Liver (tissue), 9 donors: Measurements from ENCODE around the gene TPM3. TPM values are rescaled to one million over a fixed set of nuclear protein-coding genes. Genes with fewer than 3 reads are reported as not detected.

ENCODE experiments used
- DNase-seq: peaks from one replicate; pipeline ENCODE4 v3.0.0-alpha.2; 2017; ENCODE audit warnings: low spot score
- H3K27ac ChIP-seq, 2 donors: one replicate each; pipeline ENCODE4 v1.7.0; 2013; ENCODE audit warnings: inconsistent platforms in 2 of 2, low read length in 2 of 2, control low read depth in 1 of 2, low read depth in 1 of 2, mild to moderate bottlenecking in 1 of 2
- H3K27me3 ChIP-seq, 4 donors: one replicate each; pipeline versions ENCODE4 v1.6.1 to v1.7.0; 2013; ENCODE audit warnings: low read length in 3 of 4, inconsistent platforms in 1 of 4, mild to moderate bottlenecking in 1 of 4, moderate library complexity in 1 of 4; ENCODE audit not compliant: control insufficient read depth in 4 of 4, insufficient read depth in 4 of 4
- H3K36me3 ChIP-seq, 4 donors: one replicate each; pipeline versions ENCODE4 v1.6.1 to v1.7.0; 2013; ENCODE audit warnings: low read length in 3 of 4, mild to moderate bottlenecking in 3 of 4, low read depth in 1 of 4, moderate library complexity in 1 of 4; ENCODE audit not compliant: control insufficient read depth in 4 of 4, insufficient read depth in 3 of 4
- H3K4me1 ChIP-seq, 4 donors: one replicate each; pipeline versions ENCODE4 v1.6.1 to v1.7.0; 2013; ENCODE audit warnings: low read length in 3 of 4, mild to moderate bottlenecking in 3 of 4, moderate library complexity in 1 of 4; ENCODE audit not compliant: control insufficient read depth in 4 of 4, insufficient read depth in 4 of 4
- H3K4me3 ChIP-seq, 3 donors: one replicate each; pipeline versions ENCODE4 v1.6.1 to v1.7.0; 2013; ENCODE audit warnings: low read length in 3 of 3, control low read depth in 1 of 3, low read depth in 1 of 3, mild to moderate bottlenecking in 1 of 3
- H3K9ac ChIP-seq, 2 donors: one replicate each; pipeline ENCODE4 v1.7.0; 2013; ENCODE audit warnings: low read length in 2 of 2, mild to moderate bottlenecking in 2 of 2, moderate library complexity in 2 of 2, control low read depth in 1 of 2, low read depth in 1 of 2
- H3K9me3 ChIP-seq, 4 donors: one replicate each; pipeline versions ENCODE4 v1.6.1 to v1.7.0; 2013; ENCODE audit warnings: low read length in 3 of 4; ENCODE audit not compliant: control insufficient read depth in 4 of 4
- ATF3 ChIP-seq: IDR thresholded peaks from 2 replicates; pipeline ENCODE4 v1.6.1; 2016; ENCODE audit warnings: antibody characterized with exemption
- CTCF ChIP-seq: fragments of 150-350 bp; IDR thresholded peaks from 2 replicates; pipeline ENCODE4 v1.5.1; 2017; ENCODE audit warnings: improper control_type of control experiment, low read depth, low read length; ENCODE audit not compliant: missing input control
- FOXA1 ChIP-seq: IDR thresholded peaks from 2 replicates; pipeline ENCODE4 v1.6.1; 2016; ENCODE audit warnings: antibody characterized with exemption
- FOXA2 ChIP-seq: IDR thresholded peaks from 2 replicates; pipeline ENCODE4 v1.6.1; 2016; ENCODE audit warnings: antibody characterized with exemption
- GABPA ChIP-seq, 2 donors: IDR thresholded peaks in 1 of 2; conservative IDR thresholded peaks in 1 of 2; 2 replicates each; pipeline ENCODE4 v1.6.1; 2016; ENCODE audit warnings: antibody characterized with exemption in 2 of 2, mild to moderate bottlenecking in 1 of 2, moderate library complexity in 1 of 2
- HNF4A ChIP-seq, 2 donors: conservative IDR thresholded peaks; 2 replicates each; pipeline ENCODE4 v1.6.1; 2016; ENCODE audit warnings: antibody characterized with exemption in 2 of 2, mild to moderate bottlenecking in 2 of 2
- HNF4G ChIP-seq: IDR thresholded peaks from 2 replicates; pipeline ENCODE4 v1.6.1; 2016; ENCODE audit warnings: antibody characterized with exemption
- JUND ChIP-seq, 2 donors: IDR thresholded peaks; 2 replicates each; pipeline ENCODE4 v1.6.1; 2016; ENCODE audit warnings: antibody characterized with exemption in 2 of 2
- MAX ChIP-seq: IDR thresholded peaks from 2 replicates; pipeline ENCODE4 v1.6.1; 2016; ENCODE audit warnings: antibody characterized with exemption
- NR2F2 ChIP-seq: IDR thresholded peaks from 2 replicates; pipeline ENCODE4 v1.6.1; 2016; ENCODE audit warnings: antibody characterized with exemption
- RAD21 ChIP-seq, 2 donors: IDR thresholded peaks; 2 replicates each; pipeline ENCODE4 v1.6.1; 2016; ENCODE audit warnings: antibody characterized with exemption in 2 of 2, mild to moderate bottlenecking in 2 of 2
- REST ChIP-seq: IDR thresholded peaks from 2 replicates; pipeline ENCODE4 v1.6.1; 2016; ENCODE audit warnings: antibody characterized with exemption, mild to moderate bottlenecking
- SP1 ChIP-seq: IDR thresholded peaks from 2 replicates; pipeline ENCODE4 v1.6.1; 2018; ENCODE audit warnings: antibody characterized with exemption, mild to moderate bottlenecking
- TAF1 ChIP-seq: conservative IDR thresholded peaks from 2 replicates; pipeline ENCODE4 v1.6.1; 2016; ENCODE audit warnings: antibody characterized with exemption, mild to moderate bottlenecking
- YY1 ChIP-seq: IDR thresholded peaks from 2 replicates; pipeline ENCODE4 v1.6.1; 2016; ENCODE audit warnings: antibody characterized with exemption, mild to moderate bottlenecking
- ZBTB33 ChIP-seq: IDR thresholded peaks from 2 replicates; pipeline ENCODE4 v1.6.1; 2016; ENCODE audit warnings: antibody characterized with exemption
- WGBS: extraction: QIAGEN DNeasy Blood & Tissue Kit; methylation state at CpG from one replicate; pipeline ENCODE4 v1.1.7; 2013; 5-methylcytosine and 5-hydroxymethylcytosine counted together
- polyA plus RNA-seq, 2 donors: library from polyadenylated mRNA; stranded (reverse) in 1 of 2; unstranded in 1 of 2; fragments of 200-250 nt in 1 of 2; fragments of >200 nt in 1 of 2; fragmentation: Nextera tagmentation in 1 of 2; extraction: Ambion mirVana in 1 of 2; gene quantifications; one replicate each; pipeline versions ENCODE4 v1.2.1 to v1.2.3, GENCODE V29; 2013 to 2015
- total RNA-seq, 2 donors: library from RNA; depleted of rRNA; stranded (reverse); fragments of >200 nt; gene quantifications; one replicate each; pipeline ENCODE4 v1.2.3, GENCODE V29; 2014
- donor health status: healthy.
- donor health status: healthy.
- donor health status: healthy.
- donor health status: healthy.
- donor health status: healthy.

Gene TPM3
- total and polyA plus RNA-seq, 4 donors: 89.6 to 120 (median 109) TPM

GRCh38 chr1:154186852-154187501 lies 4.9 kb downstream of the TPM3 start:
- Histone ChIP-seq H3K9me3 (no peaks in the 10 kb centered on the region), H3K9ac (no peak overlapping the region), H3K4me1 (peaks cover 0 to 7% (median 3%) of the 10 kb centered on the region in 4 donors), H3K27ac (no peak overlapping the region), H3K4me3 (no peak overlapping the region), H3K27me3 (no peaks in the 10 kb centered on the region), H3K36me3 (no peaks in the 10 kb centered on the region)
- TF ChIP-seq GABPA (IDR thresholded peaks at IDR 0.05 in 1 of 2, conservative IDR thresholded peaks at IDR 0.05 in 1 of 2) (no peak), TAF1 (no peak), SP1 (no peak), MAX (no peak), HNF4A (conservative IDR thresholded peaks at IDR 0.05) (no peak), ATF3 (no peak), HNF4G (no peak), CTCF (no peak), FOXA2 (no peak), YY1 (no peak), NR2F2 (no peak), FOXA1 (no peak), RAD21 (IDR thresholded peaks at IDR 0.05) (no peak), JUND (IDR thresholded peaks at IDR 0.05) (no peak), ZBTB33 (no peak)
- 22% methylated on average over 2 of the region's 2 CpGs for WGBS
- DNase-seq: no peak

GRCh38 chr1:154186177-154186576 lies 5.7 kb downstream of the TPM3 start:
- WGBS: 62% methylated on average over 1 of the region's 1 CpG
- Histone ChIP-seq H3K36me3 (no peaks in the 10 kb centered on the region), H3K9ac (no peak overlapping the region), H3K27me3 (no peaks in the 10 kb centered on the region), H3K27ac (no peak overlapping the region), H3K4me3 (no peak overlapping the region), H3K9me3 (no peaks in the 10 kb centered on the region), H3K4me1 (peaks cover 0 to 15% (median 9%) of the 10 kb centered on the region in 4 donors)
- TF ChIP-seq CTCF (peak; percentile 40), RAD21 (IDR thresholded peaks at IDR 0.05) (peak; percentile 71 to 80), REST (no peak)
- DNase-seq: peak; percentile 67
